ENCODE data around the gene NFAT5. TPM values are rescaled to one million over a fixed set of nuclear protein-coding genes. Genes with fewer than 3 reads are reported as not detected.

NFAT5 gene
- total and polyA plus RNA-seq, 9 of the 15 experiments (the other 6 are each of a cell fraction or from before 2014, with no cell fraction given), result 0.78 to 20.5 (median 12.4) TPM

GRCh38 chr16:69712277-69712676 lies 146.5 kb downstream of the NFAT5 start (continued):
- TF ChIP-seq, protein P1, sequence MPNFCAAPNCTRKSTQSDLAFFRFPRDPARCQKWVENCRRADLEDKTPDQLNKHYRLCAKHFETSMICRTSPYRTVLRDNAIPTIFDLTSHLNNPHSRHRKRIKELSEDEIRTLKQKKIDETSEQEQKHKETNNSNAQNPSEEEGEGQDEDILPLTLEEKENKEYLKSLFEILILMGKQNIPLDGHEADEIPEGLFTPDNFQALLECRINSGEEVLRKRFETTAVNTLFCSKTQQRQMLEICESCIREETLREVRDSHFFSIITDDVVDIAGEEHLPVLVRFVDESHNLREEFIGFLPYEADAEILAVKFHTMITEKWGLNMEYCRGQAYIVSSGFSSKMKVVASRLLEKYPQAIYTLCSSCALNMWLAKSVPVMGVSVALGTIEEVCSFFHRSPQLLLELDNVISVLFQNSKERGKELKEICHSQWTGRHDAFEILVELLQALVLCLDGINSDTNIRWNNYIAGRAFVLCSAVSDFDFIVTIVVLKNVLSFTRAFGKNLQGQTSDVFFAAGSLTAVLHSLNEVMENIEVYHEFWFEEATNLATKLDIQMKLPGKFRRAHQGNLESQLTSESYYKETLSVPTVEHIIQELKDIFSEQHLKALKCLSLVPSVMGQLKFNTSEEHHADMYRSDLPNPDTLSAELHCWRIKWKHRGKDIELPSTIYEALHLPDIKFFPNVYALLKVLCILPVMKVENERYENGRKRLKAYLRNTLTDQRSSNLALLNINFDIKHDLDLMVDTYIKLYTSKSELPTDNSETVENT (CRISPR knock-in tag; IDR thresholded peaks at IDR 0.05), result no peak

- ATAC-seq, result no peak; the same call in 2 of the 3 replicates
- no peaks in the 10 kb centered on the region for H4K20me1 ChIP-seq (replicated peaks; ENCODE audit: control insufficient read depth, insufficient read depth, low read length)
- DNase-seq (ENCODE audit: extremely low read depth in 1 of 4, low spot score in 3 of 4), result no peak
- CTCF ChIA-PET (ENCODE audit: low intra/inter-chr PET ratio), result interaction anchor here (0.6 kb wide), 1 partner anchor 418 kb away, joined by 4 read pairs; no protein-coding TSS in a partner anchor
- H3K4me2 ChIP-seq (ENCODE audit: insufficient read depth, low read length), result no peak overlapping the region
- intact Hi-C loops (cut with micrococcal nuclease), result no loop called here
- H3K79me2 ChIP-seq (ENCODE audit: control insufficient read depth, insufficient read depth, low read length), result no peaks in the 10 kb centered on the region
- FAIRE-seq, result no peak
- H3K27me3 ChIP-seq (ENCODE audit: control insufficient read depth in 2 of 2, insufficient read depth in 2 of 2, low read length in 2 of 2), result no peaks in the 10 kb centered on the region
- no peak overlapping the region for H3K9ac ChIP-seq (ENCODE audit: insufficient read depth in 1 of 2, low read depth in 2 of 2, low read length in 2 of 2)
- H2AFZ ChIP-seq (ENCODE audit: low read depth, low read length), result no peak overlapping the region
- TF ChIP-seq ZNF639 (CRISPR knock-in tag; conservative IDR thresholded peaks at IDR 0.05 in 1 of 2, IDR thresholded peaks at IDR 0.05 in 1 of 2) (no peak), ZNF212 (CRISPR knock-in tag; IDR thresholded peaks at IDR 0.05) (no peak)
- no peak overlapping the region for H3K4me3 ChIP-seq
- H3K27ac ChIP-seq (ENCODE audit: extremely low read depth, low read depth, low read length), result no peak overlapping the region
- in situ Hi-C loops (cut with MboI), result loop anchor here (5.0 kb wide), 1 partner anchor 39 kb away; the partner anchor contains the start of gene NOB1
- H3K9me1 ChIP-seq (ENCODE audit: control insufficient read depth, insufficient read depth, low read length), result no peaks in the 10 kb centered on the region
- WGBS (ENCODE audit: insufficient coverage, low coverage, missing lambda C conversion rate), result 85% methylated on average over 9 of the region's 9 CpGs
- POLR2A ChIA-PET, result interaction anchor here (0.6 to 2.4 kb wide), 5 partner anchors 9 to 41 kb away, joined by 3 to 10 read pairs (median 4); partner anchors contain the start of gene NOB1
- peaks cover 72% of the 10 kb centered on the region; the same call in 2 of the 3 replicates for H3K36me3 ChIP-seq (ENCODE audit: control insufficient read depth, insufficient read depth, low read length)
- H3K9me3 ChIP-seq (replicated peaks; ENCODE audit: control insufficient read depth, insufficient read depth, low read depth, low read length), result no peaks in the 10 kb centered on the region
- BruUV-seq (replicated peaks), result no TSS peak
- no peaks in the 10 kb centered on the region; a peak in 1 of 5 replicates for H3K4me1 ChIP-seq (replicated peaks in 1 of 2; ENCODE audit: control insufficient read depth in 2 of 2, insufficient read depth in 2 of 2, low read length in 2 of 2)
Measured at GRCh38 chr16:69712914-69713581, 147.3 kb downstream of the NFAT5 start.

Measured in K562 (cell line).